Measurements from ENCODE around the gene HBD.
"Not testable (repeated sequence)": the region's sequence is repeated elsewhere in the genome, so short reads cannot be mapped to it uniquely, and the experiment has no call there.

HBD gene

DNA sequence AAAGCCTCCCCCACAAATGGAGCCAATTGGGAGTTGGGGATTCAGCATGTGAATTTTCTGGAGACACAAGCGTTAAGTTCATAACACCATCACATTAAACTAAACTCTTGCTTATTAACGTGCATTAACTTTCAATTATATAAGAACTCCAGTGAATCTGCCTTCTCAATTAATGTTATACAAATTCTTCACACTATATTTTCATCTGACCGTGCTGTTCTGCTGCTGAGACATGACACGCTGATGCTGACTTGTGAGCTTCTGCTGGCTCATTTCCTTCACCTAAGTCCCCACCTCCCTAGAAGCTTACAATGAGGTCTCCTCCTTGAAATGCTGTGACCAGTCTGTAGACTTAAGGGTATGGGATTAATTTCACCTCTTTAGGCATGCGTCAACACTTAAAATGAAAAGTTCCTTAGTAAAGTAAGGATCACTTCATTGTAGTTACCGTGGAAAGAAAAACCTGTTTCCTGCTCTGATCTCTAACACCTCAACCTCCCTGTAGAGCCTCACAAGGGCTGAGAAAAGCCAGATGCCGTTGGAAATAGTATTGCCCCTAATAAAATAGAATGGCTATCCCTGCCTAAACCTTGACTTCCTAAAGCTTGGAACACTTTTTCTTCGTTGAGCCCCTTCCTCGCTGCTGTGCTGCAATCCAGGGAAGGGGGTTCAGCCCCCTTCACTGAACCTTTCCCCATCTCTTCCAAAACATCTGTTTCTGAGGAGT is 18.1 kb upstream of the HBD start:
- DNase-seq, result no peak

DNA sequence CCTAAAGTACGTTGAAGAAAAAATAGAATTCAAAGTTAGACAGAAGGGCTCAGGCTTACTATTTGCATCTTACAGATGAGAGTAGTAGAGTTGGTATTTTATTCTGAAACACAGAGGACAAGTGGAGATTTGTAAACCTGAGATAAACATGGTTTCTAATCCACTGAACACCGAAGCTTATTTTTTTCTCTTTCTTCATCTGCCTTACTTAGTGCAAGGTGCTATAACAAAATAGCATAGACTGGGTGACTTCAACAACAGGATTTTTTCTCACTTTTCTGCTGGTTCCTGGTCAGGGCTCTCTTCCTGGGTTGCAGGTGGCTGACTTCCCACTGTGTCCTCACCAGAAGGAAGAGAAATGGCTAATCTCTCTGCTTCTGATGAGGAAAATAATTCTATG is 17.5 kb upstream of the HBD start:
- DNase-seq, result no peak

DNA sequence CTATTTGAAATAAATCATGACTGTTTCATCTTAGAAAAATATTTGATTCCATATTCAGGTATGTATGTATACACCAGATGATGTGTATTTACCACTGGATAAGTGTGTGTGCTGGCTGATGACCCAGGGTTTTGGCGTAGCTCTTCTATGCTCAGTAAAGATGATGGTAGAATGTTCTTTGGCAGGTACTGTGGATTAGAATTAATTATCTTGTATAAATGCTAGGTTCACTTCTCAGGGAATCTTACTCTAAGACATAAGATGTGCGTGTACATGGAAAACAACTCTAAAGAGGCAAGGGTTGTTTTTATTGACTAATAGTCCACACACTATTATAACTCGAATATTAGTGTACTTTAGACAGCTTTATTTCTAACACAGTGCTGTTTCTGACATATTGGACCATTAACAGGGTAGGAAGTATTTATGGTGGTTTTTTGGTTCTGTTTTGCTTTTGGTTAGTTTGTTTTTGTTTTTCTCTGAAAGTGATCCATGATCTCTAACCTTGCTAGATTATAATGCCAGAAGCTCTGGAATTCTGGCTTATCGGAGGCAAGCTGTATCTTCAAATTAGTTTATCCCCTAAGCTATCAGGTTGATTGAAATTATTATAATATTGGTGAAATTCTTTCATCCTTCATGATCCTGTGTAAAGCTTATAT is 16.4 kb upstream of the HBD start:
- no peak for DNase-seq

DNA sequence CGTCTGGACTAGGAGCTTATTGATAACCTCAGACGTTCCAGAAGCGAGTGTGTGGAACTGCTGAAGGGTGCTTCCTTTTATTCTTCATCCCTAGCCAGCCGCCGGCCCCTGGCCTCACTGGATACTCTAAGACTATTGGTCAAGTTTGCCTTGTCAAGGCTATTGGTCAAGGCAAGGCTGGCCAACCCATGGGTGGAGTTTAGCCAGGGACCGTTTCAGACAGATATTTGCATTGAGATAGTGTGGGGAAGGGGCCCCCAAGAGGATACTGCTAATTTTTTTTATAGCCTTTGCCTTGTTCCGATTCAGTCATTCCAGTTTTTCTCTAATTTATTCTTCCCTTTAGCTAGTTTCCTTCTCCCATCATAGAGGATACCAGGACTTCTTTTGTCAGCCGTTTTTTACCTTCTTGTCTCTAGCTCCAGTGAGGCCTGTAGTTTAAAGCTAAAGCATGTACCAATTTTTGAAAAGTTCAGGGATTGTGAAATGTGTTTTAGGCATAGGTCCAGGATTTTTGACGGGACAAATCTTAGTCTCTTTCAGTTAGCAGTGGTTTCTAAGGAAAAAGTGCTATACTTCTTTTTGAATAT is 15.6 kb upstream of the HBD start, which contains the start of gene HBG1:
HBG1 (minus strand) TSS at position 51 of the 590 bp plus-strand sequence. CDS start 53 bp downstream, outside the sequence.
- not testable (repeated sequence) for DNase-seq

DNA sequence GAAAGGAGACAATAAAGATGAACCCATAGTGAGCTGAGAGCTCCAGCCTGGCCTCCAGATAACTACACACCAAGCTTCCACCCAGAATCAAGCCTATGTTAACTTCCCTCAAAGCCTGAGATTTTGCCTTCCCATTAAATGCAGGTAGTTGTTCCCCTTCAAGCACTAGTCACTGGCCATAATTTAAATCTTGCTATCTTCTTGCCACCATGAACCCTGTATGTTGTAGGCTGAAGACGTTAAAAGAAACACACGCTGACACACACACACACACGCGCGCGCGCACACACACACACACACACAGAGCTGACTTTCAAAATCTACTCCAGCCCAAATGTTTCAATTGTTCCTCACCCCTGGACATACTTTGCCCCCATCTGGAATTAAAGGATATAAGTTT is 14.2 kb upstream of the HBD start:
- DNase-seq, result not testable (repeated sequence)

DNA sequence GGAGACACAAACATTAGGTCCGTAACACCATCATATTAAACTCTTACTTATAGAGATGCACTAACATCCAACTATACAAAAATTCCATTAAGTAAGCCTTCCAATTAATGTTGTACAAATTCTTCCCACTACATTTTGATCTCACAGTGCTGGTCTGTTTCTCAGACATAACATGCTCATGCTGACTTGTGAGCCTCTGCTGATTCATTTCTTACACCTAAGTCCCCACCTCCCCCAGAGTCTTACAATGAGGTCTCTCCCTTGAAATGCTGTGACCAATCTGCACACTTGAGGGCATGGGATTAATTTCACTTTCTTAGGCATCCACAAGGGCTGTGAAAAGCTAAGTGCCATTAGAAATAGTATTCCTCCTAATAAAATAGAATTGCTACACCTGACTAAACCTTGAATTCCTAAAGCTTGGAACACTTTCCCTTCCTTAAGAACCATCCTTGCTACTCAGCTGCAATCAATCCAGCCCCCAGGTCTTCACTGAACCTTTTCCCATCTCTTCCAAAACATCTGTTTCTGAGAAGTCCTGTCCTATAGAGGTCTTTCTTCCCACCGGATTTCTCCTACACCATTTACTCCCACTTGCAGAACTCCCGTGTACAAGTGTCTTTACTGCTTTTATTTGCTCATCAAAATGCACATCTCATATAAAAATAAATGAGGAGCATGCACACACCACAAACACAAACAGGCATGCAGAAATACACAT is 13.3 kb upstream of the HBD start:
- DNase-seq, result no peak

DNA sequence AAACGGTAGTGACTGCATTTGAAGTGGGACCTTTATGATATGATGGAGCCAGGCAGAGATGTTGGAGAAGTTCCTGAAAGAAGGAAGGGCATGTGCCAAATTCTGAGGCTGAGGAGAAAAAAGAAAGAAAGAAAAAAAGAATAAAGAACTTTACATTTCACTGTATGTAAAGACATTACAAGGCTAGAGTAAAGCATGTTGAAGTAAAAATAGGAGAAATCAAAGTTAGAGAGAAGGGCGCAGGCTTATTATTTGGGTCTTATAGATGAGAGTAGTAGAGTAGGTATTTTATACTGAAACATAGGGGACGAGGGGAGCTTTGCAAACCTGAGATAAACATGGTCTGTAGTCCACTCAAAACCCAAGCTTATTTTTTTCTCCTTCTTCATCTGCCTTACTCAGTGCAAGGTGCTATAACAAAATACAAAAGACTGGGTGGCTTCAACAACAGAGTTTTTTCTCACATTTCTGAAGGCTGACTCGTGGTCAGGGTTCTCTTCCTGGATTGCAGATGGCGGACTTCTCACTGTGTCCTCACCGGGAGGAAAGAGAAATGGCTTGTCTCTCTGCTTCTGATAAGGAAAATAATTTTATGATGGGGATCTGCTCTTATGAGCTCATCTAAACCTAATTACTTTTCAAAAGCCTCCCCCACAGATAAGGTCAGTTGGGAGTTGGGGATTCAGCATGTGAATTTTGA is 12.6 kb upstream of the HBD start:
- no peak for DNase-seq

DNA sequence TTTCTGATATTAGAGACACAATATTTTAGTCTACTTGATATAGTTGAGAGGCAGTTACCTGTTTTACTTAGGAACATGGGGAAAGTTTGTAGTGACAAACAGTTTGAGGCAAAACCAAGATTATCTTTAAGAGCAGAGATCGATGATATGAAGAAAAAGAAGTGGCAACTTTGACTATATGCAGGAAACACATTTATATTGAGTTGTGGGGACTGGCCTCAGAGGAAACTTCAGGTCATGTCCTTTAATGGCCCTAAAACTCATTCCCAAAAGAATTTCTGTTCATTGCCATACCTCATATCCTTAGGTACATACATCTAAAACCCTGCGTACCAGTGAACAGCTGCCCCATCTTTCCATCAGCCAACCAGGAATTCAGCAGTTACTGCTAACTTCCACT is 10.9 kb upstream of the HBD start:
- no peak for DNase-seq

DNA sequence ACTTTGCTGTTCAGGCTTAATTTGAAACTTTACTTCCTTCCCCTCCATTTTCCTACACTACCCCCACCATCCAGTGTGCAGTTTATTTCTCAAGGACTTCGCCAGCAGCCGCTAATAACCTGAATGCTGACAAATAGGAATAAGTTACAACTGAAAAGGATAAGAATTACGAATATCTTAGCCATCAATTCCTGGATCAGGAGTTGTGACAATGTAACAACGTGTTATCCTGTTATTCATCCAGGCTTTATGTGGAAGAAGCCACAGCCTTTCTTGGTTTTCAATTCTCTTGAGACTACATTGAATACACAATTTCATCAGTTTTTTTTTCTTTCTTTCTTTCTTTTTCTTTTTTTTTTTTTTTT is 9.5 kb upstream of the HBD start:
- DNase-seq, result no peak

DNA sequence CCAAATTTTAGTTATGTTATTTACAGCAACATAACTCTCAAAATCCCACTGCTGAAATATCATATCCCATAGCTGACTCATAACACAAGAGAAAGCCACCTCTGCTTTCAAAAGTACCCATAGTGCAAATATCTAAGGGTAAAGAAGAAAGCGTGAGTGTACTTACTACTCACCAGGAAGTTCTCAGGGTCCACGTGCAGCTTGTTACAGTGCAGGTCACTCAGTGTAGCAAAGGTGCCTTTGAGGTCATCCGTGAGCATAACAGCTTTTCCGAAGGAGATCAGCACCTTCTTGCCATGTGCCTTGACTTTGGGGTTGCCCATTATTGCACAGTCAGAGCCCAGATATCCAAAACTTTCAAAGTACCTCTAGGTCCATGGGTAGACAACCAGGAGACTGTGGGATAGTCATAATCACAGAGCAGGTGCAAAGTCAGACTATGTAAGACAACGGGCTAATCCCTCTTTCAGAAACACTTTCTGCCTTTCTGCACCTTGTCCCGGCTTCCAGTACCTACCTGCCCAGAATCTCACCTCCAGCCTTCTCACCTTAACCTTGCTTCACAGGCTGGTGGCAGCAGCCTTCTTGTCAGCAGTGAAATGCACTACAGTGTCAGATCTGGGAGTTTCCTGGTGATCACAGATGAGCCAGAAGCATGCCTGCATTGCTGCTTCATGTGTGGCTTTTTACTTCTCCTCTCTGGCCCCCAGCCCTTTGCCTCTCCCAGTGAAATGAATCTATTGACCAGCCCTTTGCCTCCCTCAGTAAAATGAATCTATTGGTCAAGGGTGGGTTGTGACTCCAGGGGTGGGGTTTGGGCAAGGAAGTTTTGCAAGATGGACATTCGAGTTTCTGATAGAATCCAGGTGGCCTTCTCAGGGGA is 8.9 kb upstream of the HBD start:
- DNase-seq, result no peak

DNA sequence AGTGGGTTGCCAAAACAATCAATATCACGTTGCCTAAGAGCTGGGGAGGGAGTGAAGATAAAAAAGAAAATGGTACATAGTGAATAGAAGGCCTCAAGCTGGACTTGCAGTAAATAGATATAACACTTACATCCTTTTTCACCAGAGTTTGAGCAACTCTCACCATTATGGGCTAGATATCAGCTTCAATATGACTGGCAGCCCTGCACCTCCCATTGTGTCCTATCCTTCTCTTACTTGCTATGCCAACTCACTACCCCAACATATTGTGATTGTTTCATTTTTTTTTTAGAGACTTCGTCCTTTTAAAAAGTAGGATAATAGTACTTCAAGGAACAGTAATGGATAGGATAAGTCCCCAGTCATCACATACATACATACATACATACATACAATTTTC is 7.9 kb upstream of the HBD start:
- no peak for DNase-seq

DNA sequence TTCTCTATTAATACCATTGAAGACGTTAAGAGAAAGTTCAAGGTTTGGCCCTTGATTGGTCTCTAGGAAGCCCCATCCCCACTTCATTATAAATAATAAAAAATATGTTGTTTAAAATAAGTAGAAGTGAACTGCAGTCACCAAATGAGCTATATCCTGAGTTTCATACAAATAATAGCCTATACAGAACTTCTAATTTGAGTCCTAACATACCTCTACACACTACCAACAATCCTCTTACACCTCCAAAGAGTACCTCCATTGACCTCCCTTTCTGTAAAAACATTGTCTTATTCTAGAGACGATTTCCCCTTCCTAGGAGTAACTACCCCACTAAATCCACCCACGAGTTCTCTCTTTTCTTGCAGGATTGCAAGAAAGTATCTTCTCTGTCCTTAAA is 7.2 kb upstream of the HBD start:
- no peak for DNase-seq

DNA sequence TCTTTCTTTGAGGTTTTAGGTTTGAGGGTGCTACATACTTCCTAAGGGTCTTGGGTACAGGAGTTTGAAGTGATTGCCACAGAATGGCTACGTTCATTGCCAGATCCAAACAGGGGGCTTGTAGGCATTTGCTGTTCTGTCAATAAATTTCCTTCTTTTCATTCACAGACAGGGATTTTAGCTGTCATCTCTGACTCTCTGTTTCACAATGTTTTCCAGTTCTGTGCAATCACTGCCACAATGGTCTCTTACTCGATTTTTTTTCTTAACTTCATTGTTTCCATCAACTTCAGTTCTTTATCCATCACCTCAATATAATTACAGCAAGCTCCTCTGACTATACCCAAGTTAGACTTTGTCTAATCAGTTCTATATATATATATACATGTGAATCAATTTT is 6.2 kb upstream of the HBD start:
- DNase-seq, result no peak

DNA sequence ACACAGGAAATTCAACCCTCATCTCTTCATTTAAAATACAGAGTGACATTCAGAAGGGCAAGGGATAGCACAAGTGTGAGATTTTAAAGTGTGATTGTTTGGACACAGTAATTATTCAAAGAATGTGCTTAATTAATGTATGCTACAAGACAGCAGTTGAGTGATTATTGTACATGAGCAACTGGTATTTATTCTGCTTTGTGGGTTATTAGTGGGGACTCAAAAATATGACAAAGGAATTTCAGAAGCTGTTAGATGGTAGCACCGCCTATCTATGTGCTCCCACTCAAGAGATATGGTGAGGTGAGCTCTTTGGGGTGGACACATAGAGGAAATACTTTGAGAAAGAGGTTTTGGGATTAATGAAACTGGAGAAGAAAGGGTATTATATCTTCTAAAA is 5.8 kb upstream of the HBD start:
- no peak for DNase-seq

DNA sequence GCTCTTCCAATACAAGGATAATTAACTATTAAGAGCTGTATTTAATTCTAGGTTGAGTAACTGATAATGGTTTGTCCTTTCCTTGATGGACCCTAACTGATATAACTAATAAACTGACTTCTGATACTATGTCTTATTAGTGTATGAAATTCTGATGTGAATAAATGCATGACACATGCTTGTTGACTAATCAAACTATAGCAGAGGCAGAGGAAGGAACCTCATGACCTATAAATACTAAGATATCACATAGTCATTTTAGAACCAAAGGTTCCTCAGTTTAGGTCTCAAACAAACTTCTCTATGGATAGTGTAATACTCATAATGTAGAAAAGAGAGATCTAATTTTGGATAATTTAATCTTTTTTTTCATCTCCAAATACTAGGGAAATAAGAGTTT is 4.8 kb upstream of the HBD start:
- DNase-seq, result no peak

DNA sequence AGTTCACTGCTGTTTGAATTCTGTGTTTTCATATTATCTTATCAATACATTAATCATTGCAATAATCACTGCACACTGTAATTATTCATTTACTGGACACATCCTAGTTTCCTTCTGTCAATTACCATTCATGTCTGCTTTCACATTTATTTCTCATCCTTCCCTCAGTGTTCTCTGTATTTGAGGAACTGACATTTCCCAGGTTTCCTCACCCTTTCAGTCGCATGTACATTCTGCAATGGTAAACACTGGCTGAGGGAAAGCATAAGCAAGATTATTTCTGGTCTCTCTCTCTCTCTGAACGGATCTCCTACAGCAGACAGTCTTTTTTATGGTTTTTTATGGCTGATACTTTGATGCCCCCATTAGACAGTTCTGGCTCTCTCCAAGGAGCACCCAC is 4.2 kb upstream of the HBD start:
- no peak for DNase-seq

DNA sequence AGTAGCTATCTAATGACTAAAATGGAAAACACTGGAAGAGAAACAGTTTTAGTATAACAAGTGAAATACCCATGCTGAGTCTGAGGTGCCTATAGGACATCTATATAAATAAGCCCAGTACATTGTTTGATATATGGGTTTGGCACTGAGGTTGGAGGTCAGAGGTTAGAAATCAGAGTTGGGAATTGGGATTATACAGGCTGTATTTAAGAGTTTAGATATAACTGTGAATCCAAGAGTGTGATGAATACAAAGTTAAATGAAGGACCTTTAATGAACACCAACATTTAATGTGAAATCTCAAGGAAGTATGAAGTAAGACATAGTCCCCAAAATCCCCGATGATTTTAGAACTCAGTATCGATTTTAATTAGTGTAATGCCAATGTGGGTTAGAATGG is 3.1 kb upstream of the HBD start:
- DNase-seq, result no peak

DNA sequence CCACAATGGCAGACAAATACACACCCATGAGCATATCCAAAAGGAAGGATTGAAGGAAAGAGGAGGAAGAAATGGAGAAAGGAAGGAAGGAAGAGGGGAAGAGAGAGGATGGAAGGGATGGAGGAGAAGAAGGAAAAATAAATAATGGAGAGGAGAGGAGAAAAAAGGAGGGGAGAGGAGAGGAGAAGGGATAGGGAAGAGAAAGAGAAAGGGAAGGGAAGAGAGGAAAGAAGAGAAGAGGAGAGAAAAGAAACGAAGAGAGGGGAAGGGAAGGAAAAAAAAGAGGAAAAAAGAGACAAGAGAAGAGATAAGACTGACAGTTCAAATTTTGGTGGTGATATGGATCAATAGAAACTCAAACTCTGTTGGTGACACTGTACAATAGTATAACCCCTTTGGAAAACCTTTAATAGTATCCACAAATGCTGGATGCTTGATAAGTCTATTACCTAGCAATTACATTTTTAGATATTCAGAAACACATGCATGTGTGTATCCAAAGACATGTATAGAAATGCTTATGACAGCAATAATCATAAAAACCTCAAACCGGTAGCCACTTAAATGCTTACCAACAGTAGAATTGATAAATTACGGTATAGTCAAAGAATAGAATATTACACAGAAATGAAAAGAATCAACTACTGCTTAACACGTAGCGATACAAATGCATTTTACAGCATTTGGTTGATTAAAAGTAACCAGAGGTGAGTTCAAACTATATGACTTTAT is 1.2 kb upstream of the HBD start:
- no peak for DNase-seq

DNA sequence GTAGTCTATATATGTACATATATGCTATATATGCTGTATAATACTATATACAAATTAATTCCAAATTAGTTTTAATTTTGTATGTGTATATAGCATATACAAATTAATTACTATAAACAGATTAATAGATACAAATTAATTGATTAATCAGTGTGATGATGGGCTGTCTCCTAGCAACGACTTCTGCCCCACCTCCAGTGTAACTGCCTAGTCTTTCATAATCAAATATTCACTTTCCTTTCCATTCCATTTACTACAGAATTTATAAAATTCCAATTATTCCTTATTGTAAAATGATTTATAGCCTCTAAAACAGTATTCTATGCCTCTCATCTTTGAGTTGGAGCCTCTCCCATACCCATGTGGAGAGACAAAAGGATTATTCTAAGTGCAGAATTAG is 976 bp downstream of the HBD start:
- DNase-seq, result no peak

DNA sequence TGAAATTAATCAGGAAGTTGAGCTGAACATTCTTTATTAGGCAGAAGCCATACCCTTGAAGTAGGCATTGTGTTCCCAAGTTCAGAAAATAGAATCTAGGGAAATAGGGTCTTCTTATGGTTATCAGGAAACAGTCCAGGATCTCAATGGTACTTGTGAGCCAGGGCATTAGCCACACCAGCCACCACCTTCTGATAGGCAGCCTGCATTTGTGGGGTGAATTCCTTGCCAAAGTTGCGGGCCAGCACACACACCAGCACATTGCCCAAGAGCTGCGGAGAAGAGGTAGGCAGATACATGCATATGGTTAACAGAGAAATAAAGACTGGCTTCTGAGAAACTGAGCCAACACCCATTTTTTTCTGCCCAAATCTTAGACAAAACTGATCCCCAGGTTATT is 1.5 kb downstream of the HBD start:
- no peak for DNase-seq

DNA sequence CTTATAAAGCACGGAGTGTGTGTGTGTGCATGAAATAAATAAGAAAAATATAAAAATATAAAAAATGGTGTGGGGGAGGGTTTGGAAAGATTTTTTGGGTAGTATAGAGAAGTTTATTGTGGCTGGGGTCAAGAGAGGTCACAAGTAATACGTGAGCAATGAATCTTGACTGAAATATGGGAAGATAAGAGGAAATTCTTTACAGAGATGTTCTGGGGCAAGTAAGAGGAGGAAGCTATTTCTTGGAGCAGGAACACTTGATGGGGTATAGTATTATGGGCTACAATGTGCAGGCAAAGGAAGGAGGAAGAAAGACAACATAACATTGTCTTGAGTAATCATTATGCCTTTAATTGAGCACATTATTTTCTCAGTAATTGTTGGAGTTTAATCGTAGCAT is 2.1 kb downstream of the HBD start:
- DNase-seq, result no peak
